GM23248 (cell line): Measurements from ENCODE around the gene TLE4.

Source experiments
- EZH2 ChIP-seq: fragments of 200-600 bp; sonication (generic); IDR thresholded peaks from 2 replicates; pipeline ENCODE4 v1.6.1; 2018; ENCODE audit warnings: antibody characterized with exemption, mild to moderate bottlenecking; ENCODE audit not compliant: insufficient read depth, poor library complexity, severe bottlenecking
- EZH2phosphoT487 ChIP-seq: fragments of 200-600 bp; sonication (generic); IDR thresholded peaks from 2 replicates; pipeline ENCODE4 v1.6.1; 2018; ENCODE audit warnings: antibody characterized with exemption, moderate library complexity, mild to moderate bottlenecking, low read depth; ENCODE audit not compliant: insufficient read depth

DNA sequence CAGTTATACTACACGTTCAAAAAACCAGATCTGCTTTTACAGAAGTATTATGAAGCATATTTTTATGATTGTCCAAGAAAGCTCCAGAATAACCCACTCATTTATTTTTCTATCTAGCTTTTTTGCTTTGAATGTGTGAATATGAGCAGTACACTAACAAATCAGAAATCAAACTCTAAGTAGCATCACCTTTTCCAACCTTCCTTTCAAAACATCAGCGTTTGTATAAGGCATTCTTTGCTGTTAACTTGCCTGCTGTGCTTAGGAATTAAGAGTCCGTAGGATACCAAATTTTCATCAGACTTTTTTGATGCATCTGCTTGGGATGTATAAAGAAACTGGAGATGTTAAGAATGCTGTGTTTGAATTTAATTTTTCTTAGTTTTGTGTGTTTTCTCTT lies 3.8 kb downstream of the TLE4 start:
- TF ChIP-seq EZH2phosphoT487 (no peak), EZH2 (no peak)
